HG03108 (cell line): Measurements from ENCODE around the gene LHX3.

Experiments used
- ATAC-seq: cut with Tn5 transposase; IDR thresholded peaks from one replicate; pipeline ENCODE4 v1.9.1; 2021; ENCODE audit warnings: moderate library complexity; ENCODE audit not compliant: unreplicated experiment

The LHX3 gene

GRCh38 chr9:136204838-136205706 is at the start of gene LHX3:
TSS of gene LHX3 (minus strand) at chr9:136205128. CDS start at chr9:136205012, 116 bp downstream.
- ATAC-seq, result no peak

GRCh38 chr9:136253246-136254130 is 48.6 kb upstream of the LHX3 start:
- ATAC-seq, result no peak

GRCh38 chr9:136252846-136253245 is 47.9 kb upstream of the LHX3 start:
- ATAC-seq, result no peak

- no peak for ATAC-seq
Observed at GRCh38 chr9:136252281-136252680, 47.4 kb upstream of the LHX3 start.

- no peak for ATAC-seq
Observed at GRCh38 chr9:136251264-136252115, 46.6 kb upstream of the LHX3 start.

- no peak for ATAC-seq
Observed at GRCh38 chr9:136250676-136251075, 45.7 kb upstream of the LHX3 start.

- ATAC-seq, result no peak
Observed at GRCh38 chr9:136249877-136250559, 45.1 kb upstream of the LHX3 start.

GRCh38 chr9:136248951-136249876 is 44.3 kb upstream of the LHX3 start:
- ATAC-seq, result no peak

GRCh38 chr9:136247947-136248637 is 43.2 kb upstream of the LHX3 start:
- no peak for ATAC-seq

- ATAC-seq, result no peak
Observed at GRCh38 chr9:136247551-136247916, 42.6 kb upstream of the LHX3 start.

GRCh38 chr9:136246849-136247550 is 42.1 kb upstream of the LHX3 start:
- ATAC-seq, result no peak

GRCh38 chr9:136245219-136246150 is 40.6 kb upstream of the LHX3 start, which contains the start of gene QSOX2:
TSS of gene QSOX2 (minus strand) at chr9:136245812. CDS start at chr9:136245803, 9 bp downstream.
- no peak for ATAC-seq

- ATAC-seq, result no peak
Observed at GRCh38 chr9:136244969-136245218, 40.0 kb upstream of the LHX3 start.

- ATAC-seq, result no peak
Observed at GRCh38 chr9:136244122-136244968, 39.4 kb upstream of the LHX3 start.

GRCh38 chr9:136243631-136244030 is 38.7 kb upstream of the LHX3 start:
- ATAC-seq, result no peak

- no peak for ATAC-seq
Observed at GRCh38 chr9:136242918-136243525, 38.1 kb upstream of the LHX3 start.
